ENCODE results near the gene SPDEF.

DNA sequence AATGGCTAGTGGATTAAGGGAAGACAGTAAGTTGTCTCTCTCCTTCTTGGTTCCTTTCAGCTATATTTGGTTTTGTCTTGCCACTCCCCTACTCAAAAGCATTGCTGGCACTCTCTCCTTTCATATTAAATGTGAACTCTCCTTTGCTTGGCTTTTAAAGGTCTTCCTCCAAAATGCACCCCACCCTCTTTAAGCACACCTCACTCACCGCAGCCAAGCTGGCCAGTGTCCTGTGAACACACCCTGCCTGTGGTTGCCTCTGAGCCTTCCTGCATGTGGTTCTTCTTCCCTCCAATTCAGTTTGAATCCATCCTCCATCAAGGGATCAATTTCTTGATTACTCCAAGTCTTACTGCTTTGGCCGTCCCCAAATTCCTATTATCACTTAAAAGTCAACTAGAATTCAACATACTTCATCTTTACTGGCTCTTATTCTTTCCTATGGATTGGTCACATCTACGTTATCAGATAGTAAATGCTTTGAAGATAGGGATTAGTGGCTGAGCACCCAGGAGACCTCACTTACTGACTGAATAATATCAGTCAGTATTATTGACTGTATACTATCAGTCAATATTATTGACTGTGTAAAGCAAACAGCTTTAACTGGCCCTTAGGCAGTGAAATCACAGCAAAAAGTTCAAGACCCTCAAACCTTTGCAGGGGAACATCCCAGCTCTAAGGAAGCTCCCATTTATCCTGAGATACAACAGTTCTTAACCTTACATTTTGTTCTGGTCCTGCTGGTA lies 41.6 kb upstream of the SPDEF start:
- TF ChIP-seq, protein P1, sequence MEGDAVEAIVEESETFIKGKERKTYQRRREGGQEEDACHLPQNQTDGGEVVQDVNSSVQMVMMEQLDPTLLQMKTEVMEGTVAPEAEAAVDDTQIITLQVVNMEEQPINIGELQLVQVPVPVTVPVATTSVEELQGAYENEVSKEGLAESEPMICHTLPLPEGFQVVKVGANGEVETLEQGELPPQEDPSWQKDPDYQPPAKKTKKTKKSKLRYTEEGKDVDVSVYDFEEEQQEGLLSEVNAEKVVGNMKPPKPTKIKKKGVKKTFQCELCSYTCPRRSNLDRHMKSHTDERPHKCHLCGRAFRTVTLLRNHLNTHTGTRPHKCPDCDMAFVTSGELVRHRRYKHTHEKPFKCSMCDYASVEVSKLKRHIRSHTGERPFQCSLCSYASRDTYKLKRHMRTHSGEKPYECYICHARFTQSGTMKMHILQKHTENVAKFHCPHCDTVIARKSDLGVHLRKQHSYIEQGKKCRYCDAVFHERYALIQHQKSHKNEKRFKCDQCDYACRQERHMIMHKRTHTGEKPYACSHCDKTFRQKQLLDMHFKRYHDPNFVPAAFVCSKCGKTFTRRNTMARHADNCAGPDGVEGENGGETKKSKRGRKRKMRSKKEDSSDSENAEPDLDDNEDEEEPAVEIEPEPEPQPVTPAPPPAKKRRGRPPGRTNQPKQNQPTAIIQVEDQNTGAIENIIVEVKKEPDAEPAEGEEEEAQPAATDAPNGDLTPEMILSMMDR (conservative IDR thresholded peaks at IDR 0.05; ENCODE audit: low read length): no peak
- TF ChIP-seq EZH2phosphoT487 (IDR thresholded peaks at IDR 0.05; ENCODE audit: borderline replicate concordance, low read depth, low read length): no peak
